VCaP (cell line): Measurements from ENCODE around the gene NKPD1.
A peak's percentile ranks its signal among the peaks of the same experiment; 100 is the strongest.

Experiments used
- H3K27ac ChIP-seq: fragments of 450-650 bp; 2 replicates; pipeline ENCODE4 v1.5.1; 2017
- CTCF ChIP-seq: fragments of 450-650 bp; conservative IDR thresholded peaks from 2 replicates; pipeline ENCODE4 v1.5.1; 2017; ENCODE audit warnings: mild to moderate bottlenecking, moderate library complexity

NKPD1 gene

DNA sequence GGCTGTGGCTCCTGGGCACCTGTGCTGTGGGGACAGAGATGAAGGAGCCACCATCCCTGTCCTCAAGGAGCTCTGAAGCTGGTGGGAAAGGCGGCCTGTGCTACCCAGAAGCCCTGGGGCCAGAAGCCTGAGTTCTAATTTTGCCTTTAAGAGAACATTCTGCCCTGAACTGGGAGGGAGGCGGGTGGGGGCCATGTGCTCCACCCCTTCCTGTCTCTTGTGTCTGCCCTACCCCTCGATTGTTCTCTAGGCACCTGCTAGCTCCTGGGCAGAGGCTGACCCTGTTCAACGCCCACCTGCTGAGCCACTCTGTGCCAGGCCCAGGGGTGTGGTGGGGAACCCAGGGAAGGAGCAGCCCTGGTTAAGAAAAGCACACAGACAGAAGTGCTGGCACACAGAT, 11.4 kb upstream of the NKPD1 start:
- no peak overlapping the region for H3K27ac ChIP-seq
- TF ChIP-seq CTCF: no peak

DNA sequence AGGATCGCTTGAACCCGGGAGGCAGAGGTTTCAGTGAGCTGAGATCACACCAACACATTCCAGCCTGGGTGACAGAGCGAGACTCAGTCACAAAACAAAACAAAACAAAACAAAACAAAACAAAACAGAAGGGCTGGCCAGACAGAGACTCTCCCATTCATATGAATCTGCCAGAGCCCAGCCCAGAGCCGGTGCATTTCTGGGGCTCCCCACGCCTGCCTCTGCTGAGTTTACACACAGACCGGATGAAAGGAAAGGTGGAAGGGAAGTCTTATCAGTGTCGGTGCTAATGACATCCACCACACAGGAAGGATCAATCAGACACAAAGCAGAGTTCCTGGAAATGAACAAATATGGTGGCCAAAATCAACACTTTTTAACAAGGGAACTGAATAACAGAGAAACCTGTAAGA, 10.4 kb upstream of the NKPD1 start:
- no peak for TF ChIP-seq CTCF
- peak overlapping the region; percentile 35 for H3K27ac ChIP-seq

- peak overlapping the region; percentile 35 for H3K27ac ChIP-seq
- no peak for TF ChIP-seq CTCF
Measured at GRCh38 chr19:45170146-45171106, 9.6 kb upstream of the NKPD1 start.

GRCh38 chr19:45169602-45170001, 8.8 kb upstream of the NKPD1 start:
- H3K27ac ChIP-seq: no peak overlapping the region
- TF ChIP-seq CTCF: no peak

GRCh38 chr19:45168767-45169351, 8.1 kb upstream of the NKPD1 start:
- H3K27ac ChIP-seq: no peak overlapping the region
- no peak for TF ChIP-seq CTCF

DNA sequence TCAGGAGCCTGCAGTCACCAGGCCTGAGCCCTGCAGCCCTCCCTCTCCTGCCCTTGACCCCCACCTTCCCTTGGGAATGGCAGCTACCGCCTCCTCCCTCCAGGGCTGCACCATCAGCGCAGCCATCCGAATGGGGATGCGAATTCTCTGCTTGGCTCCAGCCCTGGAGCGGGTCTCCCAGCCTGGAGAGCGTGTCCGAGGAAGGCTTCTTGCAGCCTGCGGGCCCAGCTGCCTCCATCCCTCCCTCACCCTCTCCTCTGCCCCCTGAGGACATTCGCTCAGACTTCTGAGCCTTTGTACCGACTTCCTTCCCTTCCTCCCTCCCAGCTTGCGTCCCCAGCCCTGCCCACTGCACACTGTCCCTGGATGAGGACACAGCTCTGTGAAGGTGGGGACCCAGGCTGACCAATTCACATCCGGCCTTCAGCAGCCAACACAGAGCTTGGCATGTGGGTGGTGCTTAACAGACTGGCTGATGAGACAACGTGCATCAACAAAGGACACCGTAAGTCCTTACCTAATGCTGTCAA, 6.0 kb upstream of the NKPD1 start:
- no peak for TF ChIP-seq CTCF
- H3K27ac ChIP-seq: no peak overlapping the region

GRCh38 chr19:45164577-45165335, 4.0 kb upstream of the NKPD1 start:
- no peak for TF ChIP-seq CTCF
- H3K27ac ChIP-seq: no peak overlapping the region
